HG03354 (cell line): Measurements from ENCODE around the gene PLCL2.

Experiments
- ATAC-seq: cut with Tn5 transposase; IDR thresholded peaks from one replicate; pipeline ENCODE4 v1.9.1; 2021; ENCODE audit warnings: mild to moderate bottlenecking; ENCODE audit not compliant: unreplicated experiment, poor library complexity, severe bottlenecking

PLCL2 gene

DNA sequence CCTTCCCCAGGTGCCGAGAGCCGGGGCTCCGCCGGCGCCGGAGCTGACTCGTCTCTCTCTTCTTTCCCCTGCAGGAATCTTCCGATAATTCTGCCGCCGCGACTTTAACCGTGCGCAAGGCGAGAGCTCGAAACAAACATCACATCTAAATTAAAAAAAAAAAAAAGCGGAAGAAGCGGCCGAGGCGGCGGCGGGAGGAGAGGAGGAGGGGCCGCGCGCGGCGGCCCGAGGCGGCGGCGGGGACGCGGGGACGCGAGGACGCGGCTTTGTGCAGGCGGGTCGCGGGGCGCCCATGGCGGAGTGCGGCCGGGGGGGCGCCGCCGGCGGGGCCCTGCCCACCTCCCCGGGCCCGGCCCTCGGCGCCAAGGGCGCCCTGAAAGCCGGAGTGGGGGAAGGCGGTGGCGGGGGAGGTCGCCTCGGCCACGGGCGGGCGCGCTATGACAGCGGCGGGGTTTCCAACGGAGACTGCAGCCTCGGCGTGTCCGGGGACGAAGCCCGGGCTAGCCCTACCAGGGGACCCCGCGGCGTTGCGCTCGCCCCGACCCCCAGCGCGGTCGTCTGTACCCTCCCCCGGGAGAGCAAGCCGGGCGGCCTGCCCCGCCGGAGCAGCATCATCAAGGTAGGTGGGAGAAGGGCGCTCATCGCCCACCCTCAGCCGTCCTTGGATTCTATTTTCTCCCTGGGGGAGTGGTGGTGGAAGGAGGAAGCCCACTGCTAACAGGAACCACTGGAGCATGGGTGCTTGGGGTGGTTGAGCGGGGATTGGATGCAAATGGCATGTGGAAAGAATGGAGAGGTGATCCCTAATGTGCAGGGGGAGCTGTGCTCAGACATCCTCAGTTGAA lies at the start of gene PLCL2:
Gene PLCL2 (plus strand): TSS at position 208 of the 845 bp plus-strand sequence. CDS start 85 bp downstream, at position 293.
- peak; percentile 41 for ATAC-seq

DNA sequence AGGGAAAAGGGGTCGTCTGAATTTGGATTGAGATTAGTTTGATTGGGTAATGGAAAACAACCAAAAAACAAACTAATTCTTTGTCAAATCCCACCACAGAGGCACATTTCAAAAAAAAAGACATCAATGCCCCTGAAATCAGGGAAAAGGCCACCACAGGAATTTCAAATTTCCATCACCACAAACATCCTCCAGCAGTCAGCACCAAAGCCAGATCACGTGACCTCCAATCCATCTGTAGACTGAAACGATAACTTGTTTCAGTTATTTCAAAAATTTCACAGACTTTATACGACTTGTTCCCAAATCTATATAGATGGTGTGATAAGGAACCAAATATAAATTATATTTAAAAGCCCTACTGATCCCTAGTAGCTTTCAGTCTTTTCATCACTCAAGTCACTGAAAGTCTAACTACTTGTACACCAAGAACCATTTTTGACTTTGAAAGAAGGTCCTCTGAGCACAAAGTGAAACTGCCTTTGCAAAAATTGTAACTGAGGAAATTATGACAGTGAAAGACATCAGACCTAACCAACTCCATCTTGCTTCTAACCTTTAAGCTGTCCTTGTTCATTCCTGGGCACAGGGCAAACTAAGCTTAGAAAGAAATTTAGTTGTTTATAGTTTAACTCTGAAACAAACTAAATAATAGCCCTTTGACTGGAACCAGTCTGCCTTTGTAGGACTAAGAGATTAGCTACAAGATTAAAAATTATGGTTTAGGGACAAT lies 48.1 kb upstream of the PLCL2 start:
- no peak for ATAC-seq

DNA sequence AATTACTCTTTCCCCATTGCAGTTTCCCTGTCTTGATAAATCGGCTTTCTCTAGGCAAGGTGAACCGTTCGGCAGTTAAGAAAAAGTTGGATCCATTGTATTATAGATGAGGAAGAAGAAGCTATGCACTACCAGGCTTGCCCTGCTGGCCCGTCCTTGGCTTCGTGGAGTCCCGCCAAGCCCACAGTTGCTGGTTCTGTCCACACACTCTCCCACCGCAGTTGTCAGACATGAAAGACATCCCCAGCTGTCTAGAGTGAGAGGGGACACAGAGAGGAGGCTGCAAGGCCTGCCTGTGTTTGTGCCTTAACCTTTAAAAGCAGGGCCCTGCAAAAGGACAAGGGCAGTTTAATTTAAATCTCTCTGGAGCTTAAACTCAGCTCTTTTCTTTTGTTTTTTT lies 47.2 kb upstream of the PLCL2 start:
- ATAC-seq = no peak

DNA sequence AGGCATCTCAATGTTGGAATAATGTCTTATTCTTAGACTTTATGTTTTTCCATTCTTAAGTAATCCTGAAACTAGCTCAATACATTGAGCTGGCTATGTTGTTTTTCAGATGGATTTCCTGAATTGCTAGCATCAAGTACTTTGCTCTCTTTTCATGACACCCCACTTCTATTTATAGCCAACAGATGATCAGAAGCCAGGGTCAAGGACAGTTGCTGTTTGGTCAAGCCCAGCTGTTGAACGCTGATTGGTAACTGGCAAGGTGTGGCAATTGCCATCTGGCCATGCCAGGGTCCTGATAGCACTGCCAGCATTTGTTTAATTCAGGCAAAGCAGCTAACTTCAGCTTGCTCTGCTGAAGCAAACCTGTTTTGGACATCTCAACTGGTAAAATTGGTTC lies 46.2 kb upstream of the PLCL2 start:
- no peak for ATAC-seq

DNA sequence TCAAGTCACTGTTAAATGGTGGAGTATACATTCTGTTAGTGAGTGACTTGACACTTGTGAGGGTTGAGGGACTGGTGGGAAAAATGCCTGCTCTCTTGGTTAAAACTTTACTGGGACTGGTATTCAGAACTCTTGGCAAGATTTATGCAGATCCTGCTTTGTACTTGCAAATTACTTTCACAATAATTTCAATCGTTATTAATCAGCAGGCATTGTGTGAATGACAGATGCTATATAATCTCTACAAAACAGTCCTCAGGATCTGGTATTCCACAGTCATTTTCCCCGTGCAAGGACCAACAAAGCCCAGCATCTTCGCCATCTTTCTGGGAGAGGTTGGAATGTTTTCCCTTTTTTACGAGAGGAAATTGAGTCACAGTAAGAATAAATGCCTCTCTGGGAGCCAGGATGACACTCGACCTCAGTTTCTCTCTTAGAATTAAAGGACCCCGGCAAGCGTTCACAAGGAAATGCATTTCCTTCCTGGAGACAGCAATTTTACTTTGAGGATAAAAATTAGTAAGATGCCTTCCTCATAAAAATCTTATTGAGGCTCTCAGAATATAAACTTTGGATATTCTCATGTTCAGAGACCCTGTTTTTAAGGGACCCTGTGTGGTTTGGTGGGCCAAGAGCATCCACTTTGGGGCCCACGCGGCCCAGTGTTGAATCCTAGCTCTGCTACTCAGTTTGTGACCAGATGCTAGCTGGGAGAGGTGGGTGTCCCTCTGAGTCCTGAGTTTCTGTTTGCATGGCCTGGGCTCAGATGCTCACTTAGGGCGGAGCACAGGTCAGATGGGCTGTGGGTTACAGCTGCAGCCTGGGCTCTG lies 45.3 kb upstream of the PLCL2 start:
- ATAC-seq = no peak

DNA sequence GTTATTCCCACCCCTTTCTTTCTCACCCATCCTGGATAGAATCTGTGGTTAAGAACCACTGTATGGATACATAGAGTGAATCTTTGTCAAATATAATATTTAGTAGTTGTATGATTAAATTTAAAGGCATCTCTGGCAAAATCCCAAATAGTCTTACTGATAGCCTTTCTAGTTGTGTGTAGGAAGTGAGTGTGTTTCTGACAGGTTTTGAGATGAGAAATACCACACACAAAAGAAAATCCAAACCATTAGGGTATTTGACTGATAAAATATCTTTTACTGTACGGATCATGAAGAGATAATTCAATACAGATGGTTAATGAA lies 44.7 kb upstream of the PLCL2 start:
- ATAC-seq = no peak

DNA sequence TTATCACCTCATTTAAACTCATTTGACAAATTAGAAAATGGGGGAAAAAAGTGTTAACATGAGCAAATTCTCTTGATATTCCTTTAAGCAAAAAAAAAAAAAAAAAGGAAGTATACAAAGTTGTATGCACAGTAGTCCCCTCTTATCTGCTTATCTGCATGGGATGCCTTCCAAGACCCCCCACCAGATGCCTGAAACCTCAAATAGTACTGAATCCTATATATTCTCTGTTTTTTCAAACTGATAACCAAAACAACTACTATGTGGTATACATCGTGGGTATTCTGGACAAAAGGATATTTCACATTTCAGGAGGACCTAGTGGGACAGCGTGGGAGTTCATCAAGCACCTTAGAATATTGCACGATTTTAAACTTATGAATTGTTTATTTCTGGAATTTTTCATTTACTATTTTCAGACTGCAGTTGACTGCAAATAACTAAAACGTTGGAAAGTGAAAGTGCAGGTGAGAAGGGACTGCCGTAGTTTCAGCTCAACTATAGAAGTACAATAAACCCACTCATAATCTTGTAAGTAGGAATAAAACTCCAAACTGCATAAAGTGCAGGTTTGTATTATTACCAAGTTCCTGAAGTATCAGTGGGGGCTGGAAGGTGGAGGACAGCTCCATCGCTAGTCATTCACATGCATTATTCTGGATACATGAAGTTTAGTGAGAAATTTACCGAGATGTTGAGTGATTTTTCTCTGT lies 43.6 kb upstream of the PLCL2 start:
- ATAC-seq = no peak

DNA sequence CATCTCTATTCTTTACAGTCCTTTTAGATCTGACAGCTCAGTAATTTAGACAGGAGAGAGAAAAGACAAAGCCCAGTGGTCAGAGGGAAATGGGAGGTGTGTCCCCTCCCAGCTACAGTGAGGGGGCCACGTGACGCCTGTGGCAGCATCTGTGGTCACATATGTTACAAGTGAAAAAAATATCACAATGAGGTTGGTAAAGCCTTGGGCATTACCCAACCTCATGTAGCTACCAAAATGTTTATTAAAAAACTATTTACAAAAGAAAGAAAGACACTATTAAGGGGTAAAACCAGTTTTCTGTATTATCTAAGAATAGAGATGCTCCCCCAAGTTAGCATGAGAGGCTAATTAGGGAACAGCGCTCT lies 42.9 kb upstream of the PLCL2 start:
- ATAC-seq = peak; percentile 61

DNA sequence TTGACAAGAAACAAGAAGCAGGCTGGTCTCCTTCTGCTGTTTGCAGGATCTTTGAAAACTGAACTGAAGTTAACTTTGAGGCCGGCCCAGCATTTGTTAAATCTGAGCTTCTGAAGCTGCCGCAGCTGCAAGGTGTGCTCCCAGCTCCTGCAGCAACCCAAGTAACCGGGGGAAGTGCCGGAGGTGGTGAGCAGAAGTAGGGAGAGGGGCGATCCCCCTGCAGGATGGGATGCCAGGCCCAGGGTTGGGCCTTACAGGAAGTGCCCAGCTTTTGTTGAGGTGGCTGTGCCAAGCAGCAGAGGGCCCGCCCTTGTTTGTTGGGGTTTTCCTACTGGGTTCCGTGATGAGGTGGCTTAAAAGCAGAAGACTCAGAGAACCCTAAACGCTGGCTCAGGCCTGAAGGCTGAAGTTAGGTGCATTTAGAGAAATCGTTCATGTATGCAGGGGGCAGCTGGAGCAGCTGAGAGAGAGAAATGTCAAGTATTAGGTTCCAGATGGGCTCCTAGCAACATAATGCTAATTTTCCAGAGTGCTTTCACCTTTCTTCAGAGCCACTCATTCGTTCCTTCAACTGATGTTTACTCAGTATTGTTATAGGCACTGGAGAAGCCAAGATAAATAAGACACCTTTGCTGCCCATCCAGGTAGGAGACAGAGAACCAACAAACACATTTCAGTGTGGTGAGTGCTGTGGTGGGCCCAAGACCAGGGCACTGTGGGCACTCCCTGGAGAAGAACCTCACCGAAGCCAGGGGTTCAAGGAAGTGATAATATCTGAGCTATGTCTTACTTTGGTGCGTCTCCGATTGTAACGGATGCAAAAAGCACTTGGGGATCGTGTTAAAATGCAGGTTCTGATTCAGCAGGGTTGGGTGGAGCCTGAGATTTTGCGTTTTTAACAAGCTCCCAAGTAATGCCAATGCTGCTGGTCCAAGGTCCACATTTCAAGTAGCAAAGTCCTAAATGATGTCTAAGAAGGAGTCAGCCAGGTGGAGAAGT lies 42.2 kb upstream of the PLCL2 start:
- ATAC-seq = peak; percentile 82

DNA sequence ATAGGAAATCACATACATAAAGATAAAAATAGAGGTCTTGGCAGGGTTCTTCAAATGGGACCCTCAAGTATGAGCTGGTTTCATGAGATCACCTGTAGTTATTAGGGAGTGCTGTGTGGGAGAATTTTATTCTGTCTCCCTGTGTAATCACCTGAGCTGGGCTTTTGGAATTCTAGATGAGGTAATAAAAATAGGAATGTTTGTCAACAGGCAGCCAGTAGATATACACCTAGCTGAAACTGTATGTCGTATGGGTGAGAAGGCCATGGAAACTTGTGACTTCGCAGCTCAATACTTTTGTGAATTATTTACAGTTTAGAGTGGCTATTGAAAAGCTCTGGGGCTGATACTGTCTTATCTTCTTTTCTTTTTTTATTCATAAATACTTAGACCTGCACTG lies 40.5 kb upstream of the PLCL2 start:
- ATAC-seq = no peak

DNA sequence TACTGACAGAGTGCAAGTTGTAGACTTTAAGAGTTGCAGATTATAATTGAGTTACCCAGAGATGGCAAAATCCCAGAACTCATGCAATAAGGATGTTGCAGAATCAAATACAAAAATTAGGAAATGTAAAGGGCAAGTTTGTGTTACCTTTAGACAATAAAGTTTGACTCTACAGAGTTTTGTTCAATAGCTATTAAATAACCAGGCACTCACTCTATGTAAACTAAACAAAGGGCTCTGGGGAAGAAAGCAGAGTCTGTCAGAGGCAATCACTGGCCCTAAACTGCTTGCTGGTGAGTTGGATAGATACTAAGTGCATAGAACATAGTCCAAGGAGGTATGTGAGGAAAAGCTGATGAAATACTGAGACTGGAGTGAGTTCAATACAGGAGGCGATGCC lies 40.0 kb upstream of the PLCL2 start:
- no peak for ATAC-seq

DNA sequence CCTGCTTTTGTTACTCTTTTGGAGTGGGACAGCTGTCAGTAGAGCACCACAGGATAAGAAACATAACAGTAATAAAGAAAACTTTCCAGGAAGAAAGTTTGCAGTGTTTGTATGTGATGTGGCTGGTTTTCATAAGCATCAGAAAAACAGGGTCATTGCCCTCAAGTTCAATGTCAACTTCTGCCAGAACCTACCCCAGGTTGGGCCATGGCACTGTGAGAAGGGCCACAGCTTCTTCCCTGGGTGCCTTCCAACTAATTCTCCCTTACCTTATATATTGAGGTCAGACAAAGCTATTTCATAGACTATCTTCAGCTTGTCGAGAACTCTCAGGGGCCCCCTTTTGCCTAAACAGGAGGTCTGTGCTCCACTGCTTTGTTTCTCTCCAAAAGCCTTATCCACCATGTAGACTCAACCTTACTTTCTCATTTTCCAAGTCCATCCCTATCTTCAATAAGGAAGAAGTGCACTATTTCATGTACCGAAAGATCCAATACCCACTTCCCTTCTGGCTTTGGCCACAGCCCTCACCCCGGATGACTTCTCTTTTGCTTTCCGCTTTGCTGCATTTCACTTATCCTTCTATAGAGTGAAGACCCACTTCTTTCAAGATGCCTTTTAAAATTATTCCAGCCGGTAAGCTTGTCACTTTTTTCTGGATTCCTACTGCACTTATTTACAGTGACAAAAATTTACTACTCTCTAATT lies 38.2 kb upstream of the PLCL2 start:
- no peak for ATAC-seq

DNA sequence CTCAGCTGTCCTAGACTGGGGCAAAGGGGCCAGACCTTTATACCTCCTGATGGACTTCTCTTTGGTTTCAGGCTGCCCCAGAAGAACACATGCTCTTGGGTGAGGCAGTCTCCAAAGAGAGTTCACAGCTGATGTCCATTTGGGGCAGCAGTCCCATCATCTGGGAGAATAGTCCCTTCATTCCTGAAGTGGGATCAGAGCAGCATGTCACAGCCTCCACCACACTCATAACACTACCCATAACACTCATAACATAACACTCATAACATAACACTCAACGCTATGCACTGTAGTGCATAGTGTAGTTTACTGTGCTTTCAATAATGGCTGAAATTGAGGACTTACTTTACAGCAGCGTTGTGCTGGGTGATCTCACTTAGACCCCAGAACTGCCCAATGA lies 36.7 kb upstream of the PLCL2 start:
- peak; percentile 41 for ATAC-seq

DNA sequence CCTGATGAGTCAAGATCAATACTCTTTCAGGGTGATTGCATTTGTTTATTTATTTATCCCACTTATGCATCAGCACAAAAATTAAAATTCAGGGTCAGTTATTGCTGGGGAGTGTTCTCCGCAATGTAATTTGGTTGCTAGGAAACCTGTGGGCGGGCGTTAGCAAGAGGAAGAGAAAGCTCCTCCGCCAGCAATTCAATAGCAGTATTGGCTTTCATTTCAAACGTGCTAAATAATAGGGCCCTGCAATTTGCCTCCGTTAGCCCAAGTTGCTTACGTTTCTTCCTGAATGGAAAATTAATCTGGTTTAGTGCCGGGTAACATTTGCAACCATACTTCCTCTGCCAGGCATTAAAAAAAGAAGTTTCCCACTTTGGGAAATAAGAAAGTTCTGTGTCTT lies 35.5 kb upstream of the PLCL2 start:
- ATAC-seq = peak; percentile 96

DNA sequence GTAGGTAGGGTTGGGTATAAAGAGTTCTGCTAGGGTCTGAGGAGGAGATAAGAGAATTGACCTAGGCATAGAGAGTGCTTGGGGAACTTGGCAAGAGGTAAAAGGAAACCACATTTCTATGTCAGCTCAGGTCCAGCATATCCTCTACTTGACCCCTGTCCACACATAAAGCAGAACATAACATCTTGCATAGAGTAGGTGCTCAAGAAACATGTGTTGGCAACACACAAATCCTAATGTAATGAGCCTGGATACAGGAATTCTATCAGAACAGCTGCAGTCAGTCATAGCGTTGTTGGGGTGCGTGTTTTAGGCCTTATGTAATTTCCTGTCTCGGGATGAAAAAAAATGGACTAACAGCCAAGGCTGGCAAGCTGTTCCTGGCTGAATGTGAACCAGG lies 35.0 kb upstream of the PLCL2 start:
- no peak for ATAC-seq

DNA sequence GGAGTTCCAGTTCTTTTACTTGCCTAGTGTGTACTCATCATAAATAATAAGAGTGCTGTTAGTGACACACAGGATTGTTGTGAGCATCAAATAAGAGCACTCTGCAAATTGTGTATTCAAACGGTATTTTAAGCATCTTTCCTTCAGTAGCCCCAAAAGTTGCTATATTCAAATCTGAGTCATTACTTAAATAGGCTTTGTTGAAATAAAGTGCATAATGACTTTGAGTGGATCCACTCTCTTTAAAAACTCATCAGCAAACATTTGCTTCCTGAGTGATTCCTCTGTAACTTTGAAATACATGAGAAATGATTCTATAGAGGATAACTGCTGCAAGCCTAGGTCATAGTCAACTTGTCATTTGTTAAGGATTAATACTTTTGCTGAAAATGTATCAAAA lies 29.3 kb upstream of the PLCL2 start:
- no peak for ATAC-seq

DNA sequence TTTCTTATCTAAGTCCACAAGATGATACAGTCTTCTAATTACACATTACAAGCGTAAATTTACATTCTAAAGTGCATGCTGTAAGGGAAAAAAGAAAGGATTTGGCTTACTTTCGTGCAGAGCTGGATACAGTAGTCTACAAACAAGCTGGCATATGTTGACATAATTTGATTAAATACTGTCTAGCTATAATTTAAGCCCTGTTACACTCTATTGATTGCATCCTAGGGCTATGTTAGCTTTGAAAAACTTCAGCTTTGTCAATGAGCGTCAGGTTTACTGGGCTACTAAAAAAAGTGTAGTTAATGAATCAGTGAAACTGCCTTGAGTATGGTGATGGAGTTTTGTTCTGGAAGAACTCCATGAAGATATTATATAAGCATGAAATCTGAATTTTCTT lies 24.5 kb upstream of the PLCL2 start:
- ATAC-seq = no peak

DNA sequence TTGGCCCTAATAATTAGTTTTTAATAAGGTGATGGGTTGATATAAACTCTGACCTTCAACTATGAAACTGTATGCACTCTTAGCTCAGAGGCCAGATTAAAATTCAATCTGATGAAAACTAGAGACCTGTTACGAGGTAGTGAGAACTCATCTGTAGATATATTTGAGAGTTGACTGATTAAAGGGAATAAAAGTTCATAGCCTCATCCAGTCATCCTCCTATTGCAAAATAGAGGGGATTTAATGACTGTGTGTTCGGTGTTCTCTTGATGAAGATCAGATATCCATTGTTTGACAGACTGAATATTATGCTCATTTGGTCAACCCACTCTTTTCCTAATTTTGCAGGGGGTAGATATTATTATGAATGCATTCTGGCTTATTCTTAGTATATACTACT lies 23.3 kb upstream of the PLCL2 start:
- ATAC-seq = no peak
